Esophagus squamous epithelium (tissue), 4 donors: Measurements from ENCODE around the gene REX1BD.

Experiments used
- POLR2A ChIP-seq, 4 donors: fragments of 450-650 bp; IDR thresholded peaks; one replicate each; pipeline ENCODE4 v1.6.1; 2017; ENCODE audit warnings: antibody characterized with exemption in 4 of 4, mild to moderate bottlenecking in 4 of 4, moderate library complexity in 3 of 4
- TF ChIP-seq, protein P1 (sequence below), 6 experiments: fragments of 450-650 bp in 4 of 6; fragments of 200-600 bp in 2 of 6; sonication (generic) in 2 of 6; IDR thresholded peaks; one replicate each; pipeline ENCODE4 v1.5.1; 2016 to 2019; ENCODE audit warnings: antibody characterized with exemption in 6 of 6, mild to moderate bottlenecking in 4 of 6, moderate library complexity in 4 of 6

DNA sequence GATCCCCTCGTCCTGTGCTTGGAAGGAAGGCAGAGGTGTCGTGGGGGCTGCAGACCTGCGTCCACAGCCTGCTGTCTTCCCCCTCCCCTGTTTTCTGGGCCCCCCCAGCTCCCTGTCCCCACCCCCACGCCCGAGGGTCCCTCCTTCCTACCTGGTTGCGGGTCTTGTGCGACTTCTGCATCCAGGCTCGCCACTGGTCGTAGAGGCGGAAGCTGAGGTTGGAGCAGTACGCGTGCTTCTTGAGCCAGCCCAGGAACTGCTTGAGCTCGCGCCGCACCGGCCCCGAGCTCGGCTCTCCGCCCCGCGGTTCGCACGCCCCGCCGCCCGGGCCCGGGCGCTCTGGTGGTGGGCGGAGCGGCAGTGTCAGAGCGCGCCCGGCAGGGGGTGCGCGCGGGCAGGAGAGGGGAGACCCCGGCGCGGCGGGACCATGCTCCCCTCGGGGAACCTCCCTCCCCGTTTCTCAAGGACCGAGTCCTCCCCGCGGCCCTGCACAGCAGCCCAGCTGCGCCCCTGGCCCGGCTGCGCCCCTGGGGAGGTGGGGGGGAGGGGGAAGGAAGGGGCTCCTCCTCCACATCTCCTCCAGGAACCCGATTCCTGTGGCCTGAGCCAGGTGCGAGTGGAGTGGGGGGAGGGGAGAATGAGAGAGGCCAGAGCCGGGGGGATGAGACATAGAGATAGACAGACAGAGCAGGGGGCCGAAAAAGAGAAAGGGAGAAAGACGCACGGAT, 5.7 kb downstream of the REX1BD start:
- TF ChIP-seq, protein P1, sequence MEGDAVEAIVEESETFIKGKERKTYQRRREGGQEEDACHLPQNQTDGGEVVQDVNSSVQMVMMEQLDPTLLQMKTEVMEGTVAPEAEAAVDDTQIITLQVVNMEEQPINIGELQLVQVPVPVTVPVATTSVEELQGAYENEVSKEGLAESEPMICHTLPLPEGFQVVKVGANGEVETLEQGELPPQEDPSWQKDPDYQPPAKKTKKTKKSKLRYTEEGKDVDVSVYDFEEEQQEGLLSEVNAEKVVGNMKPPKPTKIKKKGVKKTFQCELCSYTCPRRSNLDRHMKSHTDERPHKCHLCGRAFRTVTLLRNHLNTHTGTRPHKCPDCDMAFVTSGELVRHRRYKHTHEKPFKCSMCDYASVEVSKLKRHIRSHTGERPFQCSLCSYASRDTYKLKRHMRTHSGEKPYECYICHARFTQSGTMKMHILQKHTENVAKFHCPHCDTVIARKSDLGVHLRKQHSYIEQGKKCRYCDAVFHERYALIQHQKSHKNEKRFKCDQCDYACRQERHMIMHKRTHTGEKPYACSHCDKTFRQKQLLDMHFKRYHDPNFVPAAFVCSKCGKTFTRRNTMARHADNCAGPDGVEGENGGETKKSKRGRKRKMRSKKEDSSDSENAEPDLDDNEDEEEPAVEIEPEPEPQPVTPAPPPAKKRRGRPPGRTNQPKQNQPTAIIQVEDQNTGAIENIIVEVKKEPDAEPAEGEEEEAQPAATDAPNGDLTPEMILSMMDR (IDR thresholded peaks at IDR 0.05) = peak; percentile 70 to 94 (median 90)
- TF ChIP-seq POLR2A (IDR thresholded peaks at IDR 0.05) = no peak
